HepG2 (cell line): ENCODE measurements around the gene TMF1. TPM values are rescaled to one million over a fixed set of nuclear protein-coding genes. Genes with fewer than 3 reads are reported as not detected.

ENCODE experiments used
- AHR ChIP-seq: IDR thresholded peaks from 2 replicates; pipeline ENCODE4 v1.6.1; 2018; ENCODE audit warnings: missing genetic modification reagents, missing compliant biosample characterization
- ATM ChIP-seq: fragments of 450-650 bp; IDR thresholded peaks from 2 replicates; pipeline ENCODE4 v1.7.1; 2017; ENCODE audit warnings: mild to moderate bottlenecking, borderline replicate concordance
- ELF4 ChIP-seq: sonication (generic); formaldehyde crosslinking; IDR thresholded peaks from 2 replicates; pipeline ENCODE4 v1.5.0; 2020; ENCODE audit warnings: missing genetic modification reagents, mild to moderate bottlenecking, moderate library complexity, borderline replicate concordance
- ETS1 ChIP-seq: sonication (generic); formaldehyde crosslinking; IDR thresholded peaks from 2 replicates; pipeline ENCODE4 v1.4.0; 2020; ENCODE audit warnings: missing genetic modification reagents
- GPBP1L1 ChIP-seq: sonication (generic); formaldehyde crosslinking; IDR thresholded peaks from 2 replicates; pipeline ENCODE4 v1.5.0; 2020; ENCODE audit warnings: mild to moderate bottlenecking, missing genetic modification reagents
- GRHL1 ChIP-seq: sonication (generic); formaldehyde crosslinking; conservative IDR thresholded peaks from 2 replicates; pipeline ENCODE4 v1.8.0; 2022; ENCODE audit warnings: missing genetic modification reagents
- NFE2 ChIP-seq: sonication (generic); formaldehyde crosslinking; IDR thresholded peaks from 2 replicates; pipeline ENCODE4 v1.4.0; 2020; ENCODE audit warnings: missing genetic modification reagents
- NONO ChIP-seq, 2 experiments: fragments of 450-650 bp in 1 of 2; sonication (generic) in 1 of 2; formaldehyde crosslinking in 1 of 2; IDR thresholded peaks in 1 of 2; conservative IDR thresholded peaks in 1 of 2; 2 replicates each; pipeline versions ENCODE4 v1.6.1 to v1.8.0; 2017 to 2022; ENCODE audit warnings: mild to moderate bottlenecking in 1 of 2, missing genetic modification reagents in 1 of 2, moderate library complexity in 1 of 2
- PBX3 ChIP-seq: sonication (generic); formaldehyde crosslinking; IDR thresholded peaks from 2 replicates; pipeline ENCODE4 v1.8.1; 2023; ENCODE audit warnings: missing genetic modification reagents, inconsistent platforms, borderline replicate concordance
- SOX6 ChIP-seq, 2 experiments: fragments of 450-650 bp in 1 of 2; sonication (generic) in 1 of 2; formaldehyde crosslinking in 1 of 2; IDR thresholded peaks; 2 replicates each; pipeline versions ENCODE4 v1.4.0 to v1.6.1; 2017 to 2020; ENCODE audit warnings: antibody characterized with exemption in 1 of 2, mild to moderate bottlenecking in 1 of 2, missing genetic modification reagents in 1 of 2
- TFDP1 ChIP-seq: IDR thresholded peaks from 2 replicates; pipeline ENCODE4 v1.6.1; 2016; ENCODE audit warnings: missing compliant biosample characterization, missing genetic modification reagents, borderline replicate concordance
- ZBTB14 ChIP-seq: sonication (generic); formaldehyde crosslinking; IDR thresholded peaks from 2 replicates; pipeline ENCODE4 v1.4.0; 2020; ENCODE audit warnings: missing genetic modification reagents
- ZNF256 ChIP-seq: sonication (generic); formaldehyde crosslinking; conservative IDR thresholded peaks from 2 replicates; pipeline ENCODE4 v1.4.0; 2020; ENCODE audit warnings: missing genetic modification reagents
- ZNF589 ChIP-seq: sonication (generic); formaldehyde crosslinking; conservative IDR thresholded peaks from 2 replicates; pipeline ENCODE4 v1.8.0; 2022; ENCODE audit warnings: mild to moderate bottlenecking, moderate library complexity, missing genetic modification reagents
- polyA plus RNA-seq, 8 experiments: library from polyadenylated mRNA; depleted of rRNA in 3 of 8; stranded (reverse) in 7 of 8; unstranded in 1 of 8; fragments of >200 nt; fragmentation: Illumina TruSeq in 4 of 8; extraction: Trizol in 4 of 8; gene quantifications; 2 replicates each; pipeline versions ENCODE4 v1.2.1 to v1.2.3, GENCODE V29; 2011 to 2016; ENCODE audit warnings: low read depth in 4 of 8, missing spikeins in 1 of 8, mixed read lengths in 1 of 8; ENCODE audit not compliant: insufficient read depth in 1 of 8
- total RNA-seq, 5 experiments: library from RNA; depleted of rRNA; stranded (reverse); fragments of >200 nt; fragmentation: Illumina TruSeq; extraction: Trizol; gene quantifications; 2 replicates each; pipeline ENCODE4 v1.2.3, GENCODE V29; 2016; ENCODE audit warnings: low read depth in 1 of 5
- TF ChIP-seq, protein P1 (sequence below): sonication (generic); formaldehyde crosslinking; IDR thresholded peaks from 2 replicates; pipeline ENCODE4 v1.4.0; 2020; ENCODE audit warnings: mild to moderate bottlenecking, missing genetic modification reagents

TMF1 gene
- total and polyA plus RNA-seq, 2 of the 13 experiments (the other 11 are each of a cell fraction or from before 2014, with no cell fraction given): 12.1 to 38.4 TPM

- TF ChIP-seq, protein P1, sequence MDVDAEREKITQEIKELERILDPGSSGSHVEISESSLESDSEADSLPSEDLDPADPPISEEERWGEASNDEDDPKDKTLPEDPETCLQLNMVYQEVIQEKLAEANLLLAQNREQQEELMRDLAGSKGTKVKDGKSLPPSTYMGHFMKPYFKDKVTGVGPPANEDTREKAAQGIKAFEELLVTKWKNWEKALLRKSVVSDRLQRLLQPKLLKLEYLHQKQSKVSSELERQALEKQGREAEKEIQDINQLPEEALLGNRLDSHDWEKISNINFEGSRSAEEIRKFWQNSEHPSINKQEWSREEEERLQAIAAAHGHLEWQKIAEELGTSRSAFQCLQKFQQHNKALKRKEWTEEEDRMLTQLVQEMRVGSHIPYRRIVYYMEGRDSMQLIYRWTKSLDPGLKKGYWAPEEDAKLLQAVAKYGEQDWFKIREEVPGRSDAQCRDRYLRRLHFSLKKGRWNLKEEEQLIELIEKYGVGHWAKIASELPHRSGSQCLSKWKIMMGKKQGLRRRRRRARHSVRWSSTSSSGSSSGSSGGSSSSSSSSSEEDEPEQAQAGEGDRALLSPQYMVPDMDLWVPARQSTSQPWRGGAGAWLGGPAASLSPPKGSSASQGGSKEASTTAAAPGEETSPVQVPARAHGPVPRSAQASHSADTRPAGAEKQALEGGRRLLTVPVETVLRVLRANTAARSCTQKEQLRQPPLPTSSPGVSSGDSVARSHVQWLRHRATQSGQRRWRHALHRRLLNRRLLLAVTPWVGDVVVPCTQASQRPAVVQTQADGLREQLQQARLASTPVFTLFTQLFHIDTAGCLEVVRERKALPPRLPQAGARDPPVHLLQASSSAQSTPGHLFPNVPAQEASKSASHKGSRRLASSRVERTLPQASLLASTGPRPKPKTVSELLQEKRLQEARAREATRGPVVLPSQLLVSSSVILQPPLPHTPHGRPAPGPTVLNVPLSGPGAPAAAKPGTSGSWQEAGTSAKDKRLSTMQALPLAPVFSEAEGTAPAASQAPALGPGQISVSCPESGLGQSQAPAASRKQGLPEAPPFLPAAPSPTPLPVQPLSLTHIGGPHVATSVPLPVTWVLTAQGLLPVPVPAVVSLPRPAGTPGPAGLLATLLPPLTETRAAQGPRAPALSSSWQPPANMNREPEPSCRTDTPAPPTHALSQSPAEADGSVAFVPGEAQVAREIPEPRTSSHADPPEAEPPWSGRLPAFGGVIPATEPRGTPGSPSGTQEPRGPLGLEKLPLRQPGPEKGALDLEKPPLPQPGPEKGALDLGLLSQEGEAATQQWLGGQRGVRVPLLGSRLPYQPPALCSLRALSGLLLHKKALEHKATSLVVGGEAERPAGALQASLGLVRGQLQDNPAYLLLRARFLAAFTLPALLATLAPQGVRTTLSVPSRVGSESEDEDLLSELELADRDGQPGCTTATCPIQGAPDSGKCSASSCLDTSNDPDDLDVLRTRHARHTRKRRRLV (CRISPR knock-in tag): peak; percentile 69
- TF ChIP-seq ZNF589 (CRISPR knock-in tag) (no peak), GPBP1L1 (CRISPR knock-in tag) (no peak), ATM (no peak), NONO (IDR thresholded peaks at IDR 0.05) (no peak), NONO (CRISPR knock-in tag; conservative IDR thresholded peaks at IDR 0.05) (no peak), PBX3 (CRISPR knock-in tag) (no peak), ZBTB14 (no peak), ZNF256 (CRISPR knock-in tag) (0 out of 2 replicates have a peak, but pooled peaks have one; percentile 2), ETS1 (CRISPR knock-in tag) (no peak), ELF4 (0 out of 2 replicates have a peak, but pooled peaks have one; percentile 3), AHR (CRISPR knock-in tag) (no peak), TFDP1 (CRISPR knock-in tag) (no peak), GRHL1 (CRISPR knock-in tag) (no peak), SOX6 (IDR thresholded peaks at IDR 0.05) (no peak), SOX6 (CRISPR knock-in tag; IDR thresholded peaks at IDR 0.05) (peak; percentile 7), NFE2 (CRISPR knock-in tag) (no peak)
These were observed 38.0 kb downstream of the TMF1 start (continued) for GRCh38 chr3:69014022-69014580.
